HPDE6-E6E7 (cell line): ENCODE results near the gene ABHD13.

Experiments
- DNase-seq: peaks from one replicate; pipeline ENCODE4 v3.0.0; 2011; ENCODE audit warnings: missing footprints; ENCODE audit errors: extremely low spot score

ABHD13 gene

DNA sequence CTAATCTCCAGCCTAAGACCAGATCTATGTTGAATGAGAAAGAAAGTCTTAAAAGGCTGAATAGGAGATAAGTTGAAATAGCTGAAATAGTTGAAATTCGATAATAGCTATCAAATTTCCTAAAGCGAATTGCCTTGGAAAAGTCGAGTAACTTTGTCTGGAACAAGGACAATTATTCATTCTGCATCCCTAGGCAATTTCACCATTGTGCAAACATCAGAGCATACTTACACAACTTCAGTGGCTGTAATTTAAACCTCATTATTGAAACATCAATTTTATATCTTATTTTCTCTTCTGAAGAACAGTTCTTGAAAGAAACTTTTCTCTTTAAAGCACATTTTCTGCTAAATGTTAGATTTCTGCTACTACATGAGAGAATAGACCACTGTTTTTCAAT is 64.9 kb downstream of the ABHD13 start:
- no peak for DNase-seq
